OCI-LY1 (cell line): ENCODE results near the gene PABPC4L.

Experiments used
- H2AFZ ChIP-seq: fragments of 200-600 bp; sonication (generic), shearing (Covaris generic); 2 replicates; pipeline ENCODE4 v1.6.0; 2014; ENCODE audit warnings: antibody characterized with exemption, mild to moderate bottlenecking, low read length
- H3F3A ChIP-seq: fragments of 200-600 bp; sonication (generic), shearing (Covaris generic); 2 replicates; pipeline ENCODE4 v1.6.0; 2014; ENCODE audit warnings: mild to moderate bottlenecking, antibody characterized with exemption, low read length, moderate library complexity; ENCODE audit not compliant: insufficient read depth
- H3K27ac ChIP-seq: fragments of 200-600 bp; sonication (generic); 2 replicates; pipeline ENCODE4 v1.5.1; 2014; ENCODE audit warnings: low read length, mixed run types, mild to moderate bottlenecking, low read depth; ENCODE audit not compliant: poor library complexity, severe bottlenecking
- H3K27me3 ChIP-seq: fragments of 200-600 bp; sonication (generic); 2 replicates; pipeline ENCODE4 v1.6.0; 2014; ENCODE audit warnings: antibody characterized with exemption, mild to moderate bottlenecking, low read length, moderate library complexity; ENCODE audit not compliant: insufficient read depth
- H3K36me3 ChIP-seq: fragments of 200-600 bp; sonication (generic); 2 replicates; pipeline ENCODE4 v1.6.1; 2014; ENCODE audit warnings: mild to moderate bottlenecking, antibody characterized with exemption, low read length, moderate library complexity, mixed read lengths; ENCODE audit not compliant: insufficient read depth
- H3K4me1 ChIP-seq: fragments of 200-600 bp; sonication (generic); 2 replicates; pipeline ENCODE4 v1.5.1; 2014; ENCODE audit warnings: mild to moderate bottlenecking, low read length, moderate library complexity; ENCODE audit not compliant: insufficient read depth, severe bottlenecking
- H3K4me2 ChIP-seq: fragments of 200-600 bp; sonication (generic), shearing (Covaris generic); 2 replicates; pipeline ENCODE4 v1.6.1; 2014; ENCODE audit warnings: low read length
- H3K4me3 ChIP-seq: fragments of 200-600 bp; sonication (generic); 2 replicates; pipeline ENCODE4 v1.5.1; 2014; ENCODE audit warnings: low read length, low read depth, mild to moderate bottlenecking, mixed read lengths; ENCODE audit not compliant: poor library complexity, severe bottlenecking
- H3K79me2 ChIP-seq: fragments of 200-600 bp; shearing (Covaris generic); 2 replicates; pipeline ENCODE4 v1.6.1; 2016; ENCODE audit warnings: mixed run types, low read length, mixed read lengths; ENCODE audit not compliant: insufficient read depth
- H3K9ac ChIP-seq: fragments of 200-600 bp; sonication (generic), shearing (Covaris generic); 2 replicates; pipeline ENCODE4 v1.6.1; 2014; ENCODE audit warnings: mild to moderate bottlenecking, low read length, mixed read lengths
- H3K9me2 ChIP-seq: fragments of 200-600 bp; sonication (generic), shearing (Covaris generic); 2 replicates; pipeline ENCODE4 v1.6.1; 2014; ENCODE audit warnings: low read depth, mild to moderate bottlenecking, low read length, mixed read lengths
- H3K9me3 ChIP-seq: fragments of 200-600 bp; shearing (Covaris generic); 2 replicates; pipeline ENCODE4 v1.6.1; 2014; ENCODE audit warnings: low read length, mixed read lengths
- H4K20me1 ChIP-seq: fragments of 200-600 bp; sonication (generic), shearing (Covaris generic); 2 replicates; pipeline ENCODE4 v1.6.0; 2016; ENCODE audit warnings: mild to moderate bottlenecking, low read length; ENCODE audit not compliant: insufficient read depth
- CTCF ChIP-seq: fragments of 200-600 bp; sonication (generic), shearing (Covaris generic); IDR thresholded peaks from 2 replicates; pipeline ENCODE4 v1.5.1; 2017; ENCODE audit warnings: mild to moderate bottlenecking, antibody characterized with exemption, low read length, moderate library complexity, mixed read lengths
- EZH2 ChIP-seq: fragments of 200-600 bp; sonication (generic), shearing (Covaris generic); IDR thresholded peaks from 2 replicates; pipeline ENCODE4 v1.8.0; 2017; ENCODE audit warnings: borderline replicate concordance, mixed run types, mild to moderate bottlenecking, antibody characterized with exemption, low read length, moderate library complexity, mixed read lengths

The PABPC4L gene

GRCh38 chr4:134201216-134202161, at the start of gene PABPC4L:
Gene PABPC4L, minus strand, starts transcription at chr4:134201789. Its CDS starts 770 bp downstream, at chr4:134201019.
- Histone ChIP-seq H3K36me3 (no peaks in the 10 kb centered on the region), H3K9me3 (no peaks in the 10 kb centered on the region), H3K4me2 (no peak within 1 kb of the TSS), H3F3A (no peaks in the 10 kb centered on the region), H3K4me1 (peaks cover 5% of the 10 kb centered on the region), H3K27me3 (no peaks in the 10 kb centered on the region), H2AFZ (no peak within 1 kb of the TSS), H3K27ac (no peak within 1 kb of the TSS), H4K20me1 (no peaks in the 10 kb centered on the region), H3K4me3 (no peak within 1 kb of the TSS), H3K9me2 (no peaks in the 10 kb centered on the region; the same call in 1 of the 2 replicates), H3K9ac (no peak within 1 kb of the TSS), H3K79me2 (no peaks in the 10 kb centered on the region)
- TF ChIP-seq EZH2, result no peak

- no peak overlapping the region for H2AFZ ChIP-seq
These were observed 49.7 kb upstream of the PABPC4L start for GRCh38 chr4:134251322-134251721.

GRCh38 chr4:134243742-134244713, 42.4 kb upstream of the PABPC4L start:
- H3K36me3 ChIP-seq, result no peaks in the 10 kb centered on the region
- H2AFZ ChIP-seq, result peak overlapping the region; percentile 96
- H3K27me3 ChIP-seq, result no peaks in the 10 kb centered on the region
- no peak overlapping the region for H3K9ac ChIP-seq
- H3K9me2 ChIP-seq, result no peaks in the 10 kb centered on the region
- no peaks in the 10 kb centered on the region for H3F3A ChIP-seq
- H3K9me3 ChIP-seq, result no peaks in the 10 kb centered on the region
- H3K4me1 ChIP-seq, result no peaks in the 10 kb centered on the region
- no peak overlapping the region for H3K27ac ChIP-seq
- H3K4me2 ChIP-seq, result no peak overlapping the region
- no peaks in the 10 kb centered on the region for H4K20me1 ChIP-seq
- no peak overlapping the region for H3K4me3 ChIP-seq
- TF ChIP-seq CTCF (no peak), EZH2 (no peak)
- no peaks in the 10 kb centered on the region for H3K79me2 ChIP-seq

More at GRCh38 chr4:134251322-134251721, 49.7 kb upstream of the PABPC4L start:
- Histone ChIP-seq H3K4me2 (no peak overlapping the region), H3K4me1 (no peaks in the 10 kb centered on the region), H3K36me3 (no peaks in the 10 kb centered on the region), H4K20me1 (no peaks in the 10 kb centered on the region), H3K9me3 (no peaks in the 10 kb centered on the region), H3K79me2 (no peaks in the 10 kb centered on the region), H3K4me3 (no peak overlapping the region), H3K27me3 (no peaks in the 10 kb centered on the region), H3K9ac (no peak overlapping the region), H3K9me2 (no peaks in the 10 kb centered on the region), H3F3A (no peaks in the 10 kb centered on the region), H3K27ac (no peak overlapping the region)
- TF ChIP-seq EZH2, result no peak

GRCh38 chr4:134219043-134219442, 17.5 kb upstream of the PABPC4L start:
- Histone ChIP-seq H3K27ac (no peak overlapping the region), H3K4me2 (no peak overlapping the region), H3K36me3 (no peaks in the 10 kb centered on the region), H3K9me2 (no peaks in the 10 kb centered on the region), H3K79me2 (no peaks in the 10 kb centered on the region), H4K20me1 (no peaks in the 10 kb centered on the region), H2AFZ (no peak overlapping the region), H3K4me1 (no peaks in the 10 kb centered on the region), H3K4me3 (no peak overlapping the region), H3K27me3 (no peaks in the 10 kb centered on the region), H3K9me3 (no peaks in the 10 kb centered on the region), H3K9ac (no peak overlapping the region), H3F3A (no peaks in the 10 kb centered on the region)
- peak; percentile 14; the same call in 1 of the 2 replicates for TF ChIP-seq CTCF
- TF ChIP-seq EZH2, result no peak
